AG04450 (cell line): ENCODE results near the gene CRYGN. TPM values are rescaled to one million over a fixed set of nuclear protein-coding genes. Genes with fewer than 3 reads are reported as not detected.

Experiments used
- CTCF ChIA-PET: fragments of 300-600, 350-600 bp; formaldehyde crosslinking; extraction: SDS; loops from one replicate; lab custom pipeline; 2022; ENCODE audit warnings: antibody characterized with exemption, inconsistent platforms; lab: Charles Lee
- POLR2A ChIA-PET: fragments of 350-600 bp; formaldehyde crosslinking; extraction: SDS; loops from one replicate; lab custom pipeline; 2021; ENCODE audit warnings: antibody characterized with exemption, inconsistent platforms; lab: Yijun Ruan, JAX
- DNase-seq: peaks from one replicate; pipeline ENCODE4 v3.0.0-alpha.2; 2011; ENCODE audit warnings: low read depth, low spot score
- H3K27ac ChIP-seq: one replicate; pipeline ENCODE4 v1.5.1; 2012; ENCODE audit warnings: low read depth, low read length, control low read depth
- H3K27me3 ChIP-seq: one replicate; pipeline ENCODE4 v1.6.0; 2012; ENCODE audit warnings: low read length; ENCODE audit not compliant: control insufficient read depth, insufficient read depth
- H3K4me3 ChIP-seq: 2 replicates; pipeline ENCODE4 v1.5.1; 2011; ENCODE audit warnings: mild to moderate bottlenecking, low read depth, low read length, control low read depth
- H3K9me3 ChIP-seq: 2 replicates; pipeline ENCODE4 v1.5.1; 2012; ENCODE audit warnings: low read length; ENCODE audit not compliant: control insufficient read depth, insufficient read depth
- polyA plus RNA-seq: library from polyadenylated mRNA; depleted of rRNA; stranded (reverse); fragments of >200 nt; gene quantifications from 2 replicates; pipeline ENCODE4 v1.2.3, GENCODE V29; 2011
- TF ChIP-seq, protein P1 (sequence below): IDR thresholded peaks from 2 replicates; pipeline ENCODE4 v1.5.1; 2011; ENCODE audit warnings: low read depth, low read length, control low read depth, inconsistent platforms

CRYGN gene
- polyA plus RNA-seq, 1 experiment = not detected

DNA sequence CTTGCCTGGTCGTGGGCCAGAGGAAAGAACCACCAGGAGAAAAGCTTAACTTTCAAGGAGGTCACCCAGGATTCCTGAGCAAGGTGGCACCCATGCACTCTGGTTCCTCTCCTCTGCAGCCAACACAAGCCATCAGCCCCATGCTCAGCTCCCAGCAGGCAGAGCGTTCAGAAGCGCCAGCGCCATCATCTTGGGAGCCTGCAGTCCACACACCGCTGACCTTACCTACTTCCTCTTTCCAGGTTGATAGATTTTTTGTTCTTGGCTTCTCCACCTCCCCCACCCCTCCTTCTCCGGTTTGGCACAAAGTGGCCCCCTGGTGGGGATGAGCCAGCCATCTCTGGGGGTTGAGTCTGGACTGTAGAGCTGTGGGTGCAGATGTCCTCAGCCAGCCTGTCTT lies 28.4 kb downstream of the CRYGN start:
- DNase-seq = no peak
- ChIA-PET CTCF (interaction anchor here (0.6 kb wide), 2 partner anchors 221 to 263 kb away, joined by 5 read pairs; no protein-coding TSS in a partner anchor), POLR2A (interaction anchor here (0.7 to 1.1 kb wide), 2 partner anchors 37 to 618 kb away, joined by 3 read pairs; no protein-coding TSS in a partner anchor)
- no peak overlapping the region for H3K4me3 ChIP-seq
- peaks cover 76% of the 10 kb centered on the region for H3K27me3 ChIP-seq
- H3K27ac ChIP-seq = no peak overlapping the region
- TF ChIP-seq, protein P1, sequence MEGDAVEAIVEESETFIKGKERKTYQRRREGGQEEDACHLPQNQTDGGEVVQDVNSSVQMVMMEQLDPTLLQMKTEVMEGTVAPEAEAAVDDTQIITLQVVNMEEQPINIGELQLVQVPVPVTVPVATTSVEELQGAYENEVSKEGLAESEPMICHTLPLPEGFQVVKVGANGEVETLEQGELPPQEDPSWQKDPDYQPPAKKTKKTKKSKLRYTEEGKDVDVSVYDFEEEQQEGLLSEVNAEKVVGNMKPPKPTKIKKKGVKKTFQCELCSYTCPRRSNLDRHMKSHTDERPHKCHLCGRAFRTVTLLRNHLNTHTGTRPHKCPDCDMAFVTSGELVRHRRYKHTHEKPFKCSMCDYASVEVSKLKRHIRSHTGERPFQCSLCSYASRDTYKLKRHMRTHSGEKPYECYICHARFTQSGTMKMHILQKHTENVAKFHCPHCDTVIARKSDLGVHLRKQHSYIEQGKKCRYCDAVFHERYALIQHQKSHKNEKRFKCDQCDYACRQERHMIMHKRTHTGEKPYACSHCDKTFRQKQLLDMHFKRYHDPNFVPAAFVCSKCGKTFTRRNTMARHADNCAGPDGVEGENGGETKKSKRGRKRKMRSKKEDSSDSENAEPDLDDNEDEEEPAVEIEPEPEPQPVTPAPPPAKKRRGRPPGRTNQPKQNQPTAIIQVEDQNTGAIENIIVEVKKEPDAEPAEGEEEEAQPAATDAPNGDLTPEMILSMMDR = no peak
- H3K9me3 ChIP-seq = peaks cover 4% of the 10 kb centered on the region; the same call in 1 of the 2 replicates

DNA sequence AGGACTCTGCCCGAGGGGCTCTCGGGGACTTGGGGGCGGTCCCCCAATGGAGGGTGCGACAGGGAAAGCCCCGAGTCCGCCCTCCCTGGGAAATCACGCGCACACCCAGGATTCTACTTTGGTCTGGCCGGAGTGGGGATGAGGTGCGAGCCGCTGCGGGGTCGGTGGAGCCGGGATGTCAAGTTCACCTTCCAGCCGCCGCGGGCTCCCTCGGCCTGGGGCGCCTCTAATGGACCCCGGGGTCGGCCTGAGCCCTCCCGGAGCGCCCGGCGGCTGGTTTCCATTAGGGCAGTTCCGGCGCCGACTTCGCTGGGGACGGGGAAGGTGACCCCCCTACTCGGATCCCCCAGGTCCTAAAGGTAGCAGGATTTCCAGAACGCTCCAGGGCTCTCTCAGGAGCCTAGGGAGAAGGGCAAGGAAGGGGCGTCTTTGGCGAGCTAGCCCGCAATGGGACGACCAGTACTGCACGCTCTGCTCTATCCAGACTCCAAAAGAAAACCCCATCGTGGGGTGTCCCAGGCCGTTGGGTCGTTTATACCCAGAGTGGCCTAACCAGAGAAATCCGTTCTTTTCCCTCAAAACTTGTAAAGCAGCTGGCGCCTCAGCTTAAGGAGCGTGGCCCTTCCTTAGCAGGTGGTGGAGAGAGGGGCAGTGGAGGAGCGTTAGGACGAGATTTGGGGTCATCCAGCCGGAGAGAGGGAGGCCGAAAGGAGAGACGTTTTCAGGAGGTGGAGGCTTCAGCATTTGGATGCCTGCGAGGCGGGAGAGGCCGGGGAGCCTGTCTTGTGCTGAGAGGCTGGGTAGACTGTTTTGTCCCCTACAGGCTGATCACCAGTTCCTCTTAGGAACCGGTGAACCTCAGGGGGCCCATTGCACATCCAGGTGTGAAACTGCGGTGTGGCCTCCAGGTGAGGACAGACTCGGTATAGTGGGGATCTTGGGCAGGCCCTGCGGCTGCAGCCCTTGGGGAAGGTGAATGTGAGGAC lies 29.2 kb downstream of the CRYGN start:
- no peak overlapping the region for H3K27ac ChIP-seq
- peak overlapping the region; percentile 53 for H3K4me3 ChIP-seq
- no peak for DNase-seq
- H3K9me3 ChIP-seq = peaks cover 4% of the 10 kb centered on the region; the same call in 1 of the 2 replicates
- H3K27me3 ChIP-seq = peaks cover 69% of the 10 kb centered on the region
- CTCF ChIA-PET = interaction anchor here (0.6 to 1.0 kb wide), 2 partner anchors 42 to 222 kb away, joined by 3 to 5 read pairs; no protein-coding TSS in a partner anchor
- POLR2A ChIA-PET = interaction anchor here (1.1 kb wide), 1 partner anchor 38 kb away, joined by 3 read pairs; no protein-coding TSS in a partner anchor
- TF ChIP-seq, protein P1 = no peak

DNA sequence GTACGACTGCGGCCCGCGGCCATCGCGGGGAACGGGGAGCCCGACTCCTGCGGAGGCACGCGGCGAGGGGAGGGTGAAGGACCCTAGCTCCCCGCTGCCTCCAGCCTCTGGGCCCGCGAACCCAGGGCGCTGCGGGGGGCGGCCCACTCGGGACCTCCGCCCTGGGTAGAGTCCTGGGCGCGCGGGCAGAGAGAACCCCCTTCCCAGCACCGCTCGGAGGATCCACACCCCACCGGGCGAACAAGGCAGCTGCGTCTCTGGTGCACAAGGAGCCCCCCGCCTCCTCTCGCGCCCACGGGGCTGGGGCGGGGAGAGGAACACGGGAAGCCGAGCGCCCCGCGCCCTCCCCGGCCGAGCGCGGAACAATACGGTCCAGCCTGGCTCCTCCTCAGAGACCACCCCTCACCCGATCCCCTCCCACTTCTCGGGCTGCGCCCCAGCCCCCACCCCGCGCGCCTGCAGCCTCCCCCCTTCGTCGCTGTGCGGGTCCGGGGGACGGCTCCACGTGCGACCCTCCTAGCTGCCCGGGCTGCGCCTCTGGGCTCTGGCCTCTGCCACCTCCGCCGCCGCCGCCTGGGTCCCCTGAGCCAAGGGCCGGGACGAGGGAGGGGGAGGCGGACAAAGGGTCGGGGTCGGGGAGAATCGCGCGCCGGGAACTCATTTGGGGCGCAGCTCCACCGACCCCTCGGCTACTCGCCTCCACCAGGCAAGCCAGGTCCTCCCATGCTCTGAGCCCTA lies 30.1 kb downstream of the CRYGN start, which contains the start of gene WDR86:
Gene WDR86, minus strand, starts transcription at position 372 of the 738 bp plus-strand sequence. CDS start 449 bp downstream, outside the sequence.
- CTCF ChIA-PET = interaction anchor here (0.6 to 1.0 kb wide), 3 partner anchors 41 to 349 kb away, joined by 3 read pairs; no protein-coding TSS in a partner anchor
- TF ChIP-seq, protein P1 = no peak
- H3K27me3 ChIP-seq = peaks cover 75% of the 10 kb centered on the region
- no peak for DNase-seq
- peaks cover 4% of the 10 kb centered on the region; the same call in 1 of the 2 replicates for H3K9me3 ChIP-seq
- POLR2A ChIA-PET = no interaction called here
- H3K4me3 ChIP-seq = peak within 1 kb of the TSS; percentile 53
- no peak within 1 kb of the TSS for H3K27ac ChIP-seq

DNA sequence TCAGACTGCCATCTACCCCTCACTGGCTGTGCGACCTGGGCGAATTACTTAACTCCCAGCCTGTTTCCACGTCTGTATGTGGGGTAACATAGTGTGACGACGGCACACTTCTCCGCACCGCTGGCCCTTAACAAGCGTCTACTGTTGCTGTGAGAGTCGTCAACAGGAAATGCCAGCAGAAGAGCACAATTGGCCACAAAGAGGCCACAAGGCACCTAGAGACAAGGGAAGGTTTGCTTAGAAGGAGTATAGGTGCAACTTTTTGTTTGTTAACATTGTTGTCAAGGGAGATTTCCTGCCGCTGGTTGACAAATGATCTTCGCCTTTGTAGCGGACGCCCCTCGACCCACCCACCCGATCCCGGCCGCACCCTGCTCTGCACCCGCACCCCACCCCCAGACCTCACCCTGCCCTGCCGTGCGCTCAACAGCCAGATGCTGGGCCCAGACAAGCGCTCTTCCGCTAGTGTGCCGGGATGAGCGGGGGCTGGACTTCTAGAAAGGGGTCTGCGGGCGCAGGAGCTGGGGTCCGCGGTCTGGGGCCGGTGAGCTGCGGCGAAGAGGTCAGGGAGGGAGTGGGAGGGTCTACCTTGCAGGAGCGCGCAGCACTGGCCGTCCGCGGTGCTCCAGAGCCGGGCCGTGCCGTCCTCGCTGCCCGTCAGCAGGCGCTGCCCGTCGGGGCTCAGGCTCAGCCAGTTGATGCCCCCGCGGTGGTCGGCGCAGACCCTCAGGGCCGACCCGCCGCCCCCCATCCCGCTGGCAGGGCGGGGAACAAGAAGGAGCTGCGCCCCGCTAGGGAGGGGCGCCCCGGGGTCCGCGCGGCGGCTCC lies 30.9 kb downstream of the CRYGN start:
- TF ChIP-seq, protein P1 = no peak
- Histone ChIP-seq H3K27ac (no peak overlapping the region), H3K4me3 (no peak overlapping the region), H3K27me3 (peaks cover 69% of the 10 kb centered on the region), H3K9me3 (peaks cover 4% of the 10 kb centered on the region; the same call in 1 of the 2 replicates)
- ChIA-PET CTCF (interaction anchor here (0.6 to 1.0 kb wide), 3 partner anchors 41 to 350 kb away, joined by 3 read pairs; no protein-coding TSS in a partner anchor), POLR2A (no interaction called here)
- DNase-seq = no peak
